WTC11 (cell line): Measurements from ENCODE around the gene CIT. TPM values are rescaled to one million over a fixed set of nuclear protein-coding genes. Genes with fewer than 3 reads are reported as not detected.

ENCODE experiments used
- ATAC-seq: fragments of 200-7000 bp; cut with Tn5 transposase; 2 replicates; pipeline ENCODE4 v1.10.0; 2021; ENCODE audit warnings: mild to moderate bottlenecking, moderate library complexity
- CTCF ChIA-PET: fragments of 300-600 bp; sonication (Branson Sonifier 250); formaldehyde crosslinking; loops from one replicate; lab custom pipeline; 2021; ENCODE audit warnings: antibody characterized with exemption; lab: Charles Lee
- POLR2A ChIA-PET: fragments of 350-600 bp; sonication (Branson Sonifier 250); formaldehyde crosslinking; loops from one replicate; lab custom pipeline; 2021; ENCODE audit warnings: antibody characterized with exemption; lab: Charles Lee
- DNase-seq: peaks from one replicate; pipeline ENCODE4 v3.0.0; 2021; ENCODE audit warnings: low spot score
- H3K27ac Mint-ChIP-seq: 2 replicates; pipeline ENCODE4 v1.8.0; 2021; ENCODE audit warnings: mixed read lengths
- H3K27me3 Mint-ChIP-seq: 2 replicates; pipeline ENCODE4 v1.8.0; 2021; ENCODE audit warnings: low read depth, mild to moderate bottlenecking, moderate library complexity, mixed read lengths
- H3K36me3 Mint-ChIP-seq: 2 replicates; pipeline ENCODE4 v1.8.0; 2021; ENCODE audit warnings: mixed read lengths
- H3K4me1 Mint-ChIP-seq: 2 replicates; pipeline ENCODE4 v1.8.0; 2022; ENCODE audit warnings: mixed read lengths
- H3K4me3 Mint-ChIP-seq: 2 replicates; pipeline ENCODE4 v1.8.0; 2021; ENCODE audit warnings: mild to moderate bottlenecking, moderate library complexity, mixed read lengths
- H3K9me3 Mint-ChIP-seq: 2 replicates; pipeline ENCODE4 v1.8.0; 2021; ENCODE audit warnings: mixed read lengths
- SOX15 ChIP-seq: fragments of 250-450 bp; sonication (Bioruptor Pico); IDR thresholded peaks from 2 replicates; pipeline ENCODE4 v1.9.0; 2021; ENCODE audit warnings: mild to moderate bottlenecking
- microRNA-seq: library from miRNA; unstranded; fragments of <30 nt; microRNA quantifications from one replicate; pipeline ENCODE4 v1.2.0, GENCODE V29; 2022; ENCODE audit warnings: borderline number of aligned reads
- total RNA-seq: library from RNA; stranded (reverse); gene quantifications from 3 replicates; pipeline ENCODE4 v1.2.3, GENCODE V29; 2021
- TF ChIP-seq, protein P1 (sequence below): fragments of 200-600 bp; IDR thresholded peaks from 2 replicates; pipeline ENCODE4 v1.8.0; 2022; ENCODE audit warnings: antibody characterized with exemption

Gene CIT
- total RNA-seq, 1 experiment from 2014 or later: 65.4 TPM

DNA sequence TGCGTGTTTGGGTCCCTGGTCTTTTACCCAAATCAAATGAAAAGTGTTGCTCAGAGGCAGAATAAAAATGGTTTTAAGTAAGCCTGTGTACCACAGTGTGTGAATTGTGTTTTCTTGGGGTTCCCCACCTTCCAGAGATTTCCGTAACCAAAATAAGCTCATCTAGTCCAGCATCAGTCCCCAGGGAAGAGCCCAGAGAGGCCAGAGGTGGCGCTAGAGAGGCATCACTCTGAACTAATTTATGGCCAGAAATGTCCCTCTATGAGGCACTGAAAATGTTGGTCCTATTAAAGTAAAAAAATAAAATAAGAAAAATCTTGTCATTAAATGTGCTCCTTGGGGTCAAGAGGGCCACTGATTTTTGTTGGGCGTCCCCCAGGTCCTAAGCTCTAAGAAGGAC is 234.1 kb downstream of the CIT start:
- peak; percentile 60 for DNase-seq
- POLR2A ChIA-PET: no interaction called here
- no peak for TF ChIP-seq SOX15 (CRISPR knock-in tag)
- TF ChIP-seq, protein P1, sequence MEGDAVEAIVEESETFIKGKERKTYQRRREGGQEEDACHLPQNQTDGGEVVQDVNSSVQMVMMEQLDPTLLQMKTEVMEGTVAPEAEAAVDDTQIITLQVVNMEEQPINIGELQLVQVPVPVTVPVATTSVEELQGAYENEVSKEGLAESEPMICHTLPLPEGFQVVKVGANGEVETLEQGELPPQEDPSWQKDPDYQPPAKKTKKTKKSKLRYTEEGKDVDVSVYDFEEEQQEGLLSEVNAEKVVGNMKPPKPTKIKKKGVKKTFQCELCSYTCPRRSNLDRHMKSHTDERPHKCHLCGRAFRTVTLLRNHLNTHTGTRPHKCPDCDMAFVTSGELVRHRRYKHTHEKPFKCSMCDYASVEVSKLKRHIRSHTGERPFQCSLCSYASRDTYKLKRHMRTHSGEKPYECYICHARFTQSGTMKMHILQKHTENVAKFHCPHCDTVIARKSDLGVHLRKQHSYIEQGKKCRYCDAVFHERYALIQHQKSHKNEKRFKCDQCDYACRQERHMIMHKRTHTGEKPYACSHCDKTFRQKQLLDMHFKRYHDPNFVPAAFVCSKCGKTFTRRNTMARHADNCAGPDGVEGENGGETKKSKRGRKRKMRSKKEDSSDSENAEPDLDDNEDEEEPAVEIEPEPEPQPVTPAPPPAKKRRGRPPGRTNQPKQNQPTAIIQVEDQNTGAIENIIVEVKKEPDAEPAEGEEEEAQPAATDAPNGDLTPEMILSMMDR: peak; percentile 74
- TF ChIP-seq, all 79 proteins: peak for 1
- CTCF ChIA-PET: interaction anchor here (0.6 to 2.6 kb wide), 72 partner anchors 10 to 789 kb away, joined by 3 to 33 read pairs (median 4); partner anchors contain the start of genes CCDC60, HSPB8, PRKAB1 and TMEM233
- Mint-ChIP-seq H3K36me3 (no peaks in the 10 kb centered on the region), H3K27me3 (peaks cover 7% of the 10 kb centered on the region; the same call in 1 of the 2 replicates), H3K9me3 (peaks cover 14% of the 10 kb centered on the region), H3K4me1 (no peaks in the 10 kb centered on the region), H3K27ac (no peak overlapping the region), H3K4me3 (no peak overlapping the region)
- ATAC-seq: peak; percentile 74

Small RNA genes lying within 50 kb of the gene (microRNA-seq; reads per million reads assigned to microRNA genes)
- gene MIR1178: not detected

Other genes starting within 250 kb of the CIT start
- 26.2 to 32.3 TPM (median 26.4 TPM) in 3 replicates for gene PRKAB1, start 209.2 kb downstream of the CIT start, total RNA-seq
- 17.9 to 23.1 TPM (median 20.2 TPM) in 3 replicates for gene BICDL1, start 111.9 kb upstream of the CIT start, total RNA-seq
- gene RAB35, start 239.4 kb upstream of the CIT start, total RNA-seq: 44.2 to 47.6 TPM (median 44.5 TPM) in 3 replicates